ENCODE measurements around the gene SNX10.

Gene SNX10

DNA sequence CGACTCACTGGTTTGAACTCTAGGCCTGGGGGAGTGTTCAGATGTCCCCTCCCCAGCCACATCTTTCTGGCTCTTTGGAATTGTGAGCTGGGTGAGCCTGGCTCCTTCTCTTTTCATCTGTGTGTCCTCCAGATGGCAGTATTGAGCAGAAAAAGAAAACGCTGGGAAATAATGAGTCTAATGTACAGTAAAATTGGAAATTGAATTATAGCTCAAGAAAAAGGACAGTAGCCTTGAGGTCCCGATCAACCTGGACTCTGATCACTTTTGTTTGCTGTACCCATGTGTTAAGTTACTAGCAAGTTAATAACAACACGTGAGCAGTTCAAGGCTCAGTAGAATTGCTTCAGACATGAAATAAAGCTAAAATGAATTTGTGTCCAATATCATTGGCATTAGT, 77.9 kb downstream of the SNX10 start:
- peak; percentile 64 for DNase-seq (ENCODE audit: low spot score)

DNA sequence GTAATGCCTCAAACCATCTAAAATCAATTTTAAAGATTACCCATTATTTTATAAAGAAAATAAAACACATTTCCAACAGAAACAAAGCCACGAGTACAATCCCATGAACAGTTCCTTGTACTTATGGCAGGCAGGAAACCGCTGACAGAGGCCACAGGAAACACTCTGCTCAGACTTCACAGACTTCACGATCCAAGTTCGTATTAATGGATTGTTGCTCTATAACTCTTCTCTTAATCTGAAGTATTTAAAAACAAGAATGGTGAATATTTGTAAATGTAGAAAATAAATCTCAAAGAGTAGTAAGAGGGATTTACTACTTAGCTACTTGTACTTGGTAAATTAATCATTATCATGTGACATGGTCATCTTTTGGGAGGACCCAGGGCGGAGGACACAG, 78.3 kb downstream of the SNX10 start:
- DNase-seq (ENCODE audit: low spot score) = no peak

GRCh38 chr7:26372249-26372648, 80.6 kb downstream of the SNX10 start:
- DNase-seq (ENCODE audit: low spot score) = no peak

- no peak for DNase-seq (ENCODE audit: low spot score)
Observed at GRCh38 chr7:26372704-26373103, 81.0 kb downstream of the SNX10 start.

GRCh38 chr7:26374647-26375373, 83.1 kb downstream of the SNX10 start:
- DNase-seq (ENCODE audit: low spot score) = no peak

GRCh38 chr7:26375726-26376174, 84.1 kb downstream of the SNX10 start:
- DNase-seq (ENCODE audit: low spot score) = no peak

- peak; percentile 11 for DNase-seq (ENCODE audit: low spot score)
Observed at GRCh38 chr7:26376175-26376917, 84.7 kb downstream of the SNX10 start.

GRCh38 chr7:26378016-26378415, 86.4 kb downstream of the SNX10 start:
- DNase-seq (ENCODE audit: low spot score) = no peak

- DNase-seq (ENCODE audit: low spot score) = no peak
Observed at GRCh38 chr7:26379711-26380110, 88.0 kb downstream of the SNX10 start.

- no peak for DNase-seq (ENCODE audit: low spot score)
Observed at GRCh38 chr7:26381476-26382353, 90.1 kb downstream of the SNX10 start.

- no peak for DNase-seq (ENCODE audit: low spot score)
Observed at GRCh38 chr7:26385240-26385639, 93.6 kb downstream of the SNX10 start.

DNA sequence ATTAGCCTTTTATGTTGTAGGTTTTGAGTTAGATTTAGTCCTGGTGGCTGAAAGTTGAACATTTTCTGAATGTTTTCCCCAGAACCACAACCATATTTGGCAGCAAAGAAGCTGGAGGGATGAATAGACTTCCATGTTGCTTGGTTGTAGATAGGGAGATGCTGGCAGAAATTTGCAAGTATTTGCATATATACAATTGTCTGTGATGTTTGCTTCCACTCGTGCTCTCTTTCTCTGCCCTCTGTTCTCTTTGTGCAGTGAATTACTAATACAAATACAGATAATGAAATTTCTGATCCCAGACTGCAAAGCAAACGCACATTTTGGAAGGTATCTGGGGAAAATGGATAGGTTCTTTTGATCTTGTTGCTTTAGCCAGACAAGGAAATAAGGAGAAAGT, 96.1 kb downstream of the SNX10 start:
- DNase-seq (ENCODE audit: low spot score) = no peak

DNA sequence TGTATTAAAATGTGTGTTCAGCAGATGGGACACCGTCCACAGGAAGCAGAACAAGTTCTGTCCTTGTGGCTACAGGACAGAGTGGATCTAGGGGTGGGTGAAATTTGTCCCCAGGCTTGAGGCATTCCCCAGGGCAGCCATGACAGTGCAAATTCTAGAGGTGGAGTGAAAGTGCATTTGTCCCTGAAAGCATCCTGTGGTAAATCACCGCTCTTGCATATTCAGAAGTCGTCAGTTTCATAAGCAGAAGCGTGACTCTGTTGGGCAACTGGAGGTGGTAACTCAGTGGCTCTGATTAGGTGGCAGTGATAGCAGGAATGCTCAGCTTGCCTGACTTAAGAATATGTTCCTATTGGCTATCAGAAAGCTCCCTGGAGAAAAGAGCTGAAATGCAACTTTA, 96.6 kb downstream of the SNX10 start:
- DNase-seq (ENCODE audit: low spot score) = no peak

GRCh38 chr7:26390016-26390415, 98.4 kb downstream of the SNX10 start:
- DNase-seq (ENCODE audit: low spot score) = no peak

DNA sequence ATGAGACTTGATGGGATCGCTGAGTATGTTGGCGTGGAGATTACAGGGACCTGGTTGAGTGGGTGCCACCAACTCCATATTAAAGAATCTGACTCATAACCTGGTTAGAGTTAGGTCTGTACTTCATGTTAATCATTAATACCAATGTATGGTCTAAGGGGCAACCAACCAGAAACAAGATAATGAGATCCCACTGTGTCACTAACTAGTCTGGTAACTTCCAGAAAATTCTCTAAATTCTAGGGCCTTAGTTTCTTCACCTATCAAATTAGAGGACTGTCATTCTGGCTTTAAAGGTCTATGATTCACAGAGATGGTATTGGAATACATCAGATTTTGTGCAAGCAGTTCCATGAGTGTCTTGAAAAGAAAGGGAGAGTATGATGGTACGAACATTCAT, 102.2 kb downstream of the SNX10 start:
- DNase-seq (ENCODE audit: low spot score) = no peak

GRCh38 chr7:26397332-26397731, 105.7 kb downstream of the SNX10 start:
- no peak for DNase-seq (ENCODE audit: low spot score)

GRCh38 chr7:26397796-26398426, 106.2 kb downstream of the SNX10 start:
- DNase-seq (ENCODE audit: low spot score) = peak; percentile 58

- peak; percentile 85 for DNase-seq (ENCODE audit: low spot score)
Observed at GRCh38 chr7:26398427-26398755, 106.7 kb downstream of the SNX10 start.

GRCh38 chr7:26398756-26399509, 107.3 kb downstream of the SNX10 start:
- peak; percentile 55 for DNase-seq (ENCODE audit: low spot score)

DNA sequence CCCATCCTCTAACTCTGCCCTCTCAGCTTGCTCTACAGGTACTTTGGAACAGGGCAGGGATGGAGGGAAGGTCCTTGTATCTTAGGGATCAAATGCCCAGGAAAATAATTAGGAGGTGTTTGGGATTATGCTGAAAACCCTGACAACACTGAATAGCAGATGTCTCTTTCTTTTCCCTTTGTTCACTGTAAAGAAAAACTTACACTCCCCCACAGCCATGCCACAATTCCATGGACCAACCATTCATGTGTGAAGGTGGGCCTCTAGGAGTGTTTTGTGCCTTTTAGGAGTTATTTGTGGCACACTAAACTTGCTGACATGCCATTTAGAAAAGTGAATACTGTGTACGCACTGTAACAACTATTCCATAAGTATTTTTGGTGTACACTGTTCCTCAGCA, 108.1 kb downstream of the SNX10 start:
- DNase-seq (ENCODE audit: low spot score) = no peak

DNA sequence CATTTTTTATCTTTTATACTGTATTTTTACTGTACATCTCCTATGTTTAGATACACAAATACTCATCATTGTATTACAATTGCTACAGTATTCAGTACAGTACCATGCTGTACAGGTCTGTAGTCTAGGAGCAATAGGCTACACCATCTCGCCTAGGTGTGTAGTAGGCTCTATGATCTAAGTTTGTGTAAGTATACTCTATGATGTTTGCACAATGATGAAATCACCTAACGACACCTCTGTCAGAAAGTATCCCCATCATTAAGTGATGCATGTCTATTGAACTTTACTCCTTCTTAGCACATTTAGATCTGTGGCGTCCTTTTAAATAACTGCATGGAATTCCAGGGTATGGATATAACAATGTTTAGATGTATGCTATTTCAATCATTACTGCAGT, 112.0 kb downstream of the SNX10 start:
- no peak for DNase-seq (ENCODE audit: low spot score)

All from AG20443 (cell line).